ENCODE results near the gene WIPF1. TPM values are rescaled to one million over a fixed set of nuclear protein-coding genes. Genes with fewer than 3 reads are reported as not detected.

The WIPF1 gene
- total RNA-seq, 1 donor from 2014 or later, result 293 TPM

DNA sequence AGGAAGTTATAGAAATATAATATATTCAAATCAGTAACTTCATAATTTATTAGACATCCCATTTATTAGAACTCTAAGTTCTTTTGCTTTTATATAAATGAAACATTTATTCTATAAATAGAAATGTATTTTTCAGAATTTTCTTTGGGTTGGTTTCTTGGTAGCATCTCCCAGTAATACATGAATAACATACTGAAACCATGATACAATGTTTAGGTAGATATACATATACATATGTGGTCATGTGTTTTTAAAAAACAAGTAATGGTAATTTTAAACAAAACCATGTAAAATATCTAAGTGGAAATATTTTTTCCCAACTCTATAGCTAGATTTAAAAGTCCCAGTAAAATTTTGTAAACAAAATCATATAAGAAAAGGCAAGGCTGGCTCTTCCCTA lies 36.9 kb downstream of the WIPF1 start:
- Mint-ChIP-seq H3K27ac (no peak overlapping the region), H3K27me3 (no peaks in the 10 kb centered on the region), H3K9me3 (no peaks in the 10 kb centered on the region), H3K4me3 (no peak overlapping the region), H3K36me3 (ENCODE audit: low read depth) (peaks cover 77% of the 10 kb centered on the region), H3K4me1 (no peaks in the 10 kb centered on the region)
- TF ChIP-seq, protein P1, sequence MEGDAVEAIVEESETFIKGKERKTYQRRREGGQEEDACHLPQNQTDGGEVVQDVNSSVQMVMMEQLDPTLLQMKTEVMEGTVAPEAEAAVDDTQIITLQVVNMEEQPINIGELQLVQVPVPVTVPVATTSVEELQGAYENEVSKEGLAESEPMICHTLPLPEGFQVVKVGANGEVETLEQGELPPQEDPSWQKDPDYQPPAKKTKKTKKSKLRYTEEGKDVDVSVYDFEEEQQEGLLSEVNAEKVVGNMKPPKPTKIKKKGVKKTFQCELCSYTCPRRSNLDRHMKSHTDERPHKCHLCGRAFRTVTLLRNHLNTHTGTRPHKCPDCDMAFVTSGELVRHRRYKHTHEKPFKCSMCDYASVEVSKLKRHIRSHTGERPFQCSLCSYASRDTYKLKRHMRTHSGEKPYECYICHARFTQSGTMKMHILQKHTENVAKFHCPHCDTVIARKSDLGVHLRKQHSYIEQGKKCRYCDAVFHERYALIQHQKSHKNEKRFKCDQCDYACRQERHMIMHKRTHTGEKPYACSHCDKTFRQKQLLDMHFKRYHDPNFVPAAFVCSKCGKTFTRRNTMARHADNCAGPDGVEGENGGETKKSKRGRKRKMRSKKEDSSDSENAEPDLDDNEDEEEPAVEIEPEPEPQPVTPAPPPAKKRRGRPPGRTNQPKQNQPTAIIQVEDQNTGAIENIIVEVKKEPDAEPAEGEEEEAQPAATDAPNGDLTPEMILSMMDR (IDR thresholded peaks at IDR 0.05), result no peak
- ATAC-seq (ENCODE audit: low read depth) (no peak), DNase-seq (no peak)
- intact Hi-C loops (cut with micrococcal nuclease), result no loop called here
- ChIA-PET CTCF (interaction anchor here (2.8 kb wide), 1 partner anchor 98 kb away, joined by 10 read pairs; no protein-coding TSS in a partner anchor), POLR2A (no interaction called here)

DNA sequence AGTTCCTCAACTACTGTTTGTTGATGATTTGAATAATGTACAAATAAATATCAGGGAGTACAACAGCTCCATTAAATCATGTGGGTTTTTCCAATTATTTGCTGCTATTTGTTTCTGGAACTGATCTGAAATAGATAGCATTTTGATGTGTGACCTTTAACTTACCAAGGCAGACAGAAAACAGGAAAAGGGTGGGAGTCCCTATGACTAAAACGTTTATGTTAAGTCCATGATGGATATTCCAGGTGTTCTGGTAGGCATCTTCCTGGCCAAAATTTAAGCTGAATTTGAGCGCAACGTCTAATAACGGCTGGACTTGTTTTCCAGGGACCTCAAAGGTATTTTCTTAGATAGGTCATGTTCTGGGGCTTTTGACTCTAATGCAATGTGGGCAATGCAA lies 41.6 kb downstream of the WIPF1 start:
- no peak for DNase-seq
- no peak for ATAC-seq (ENCODE audit: low read depth)
- intact Hi-C loops (cut with micrococcal nuclease), result loop anchor here (2.0 to 10.0 kb wide), 3 partner anchors 69 to 1151 kb away; partner anchors contain the start of gene GPR155
- no peaks in the 10 kb centered on the region for H3K27me3 Mint-ChIP-seq
- H3K4me1 Mint-ChIP-seq, result peaks cover 33% of the 10 kb centered on the region
- H3K36me3 Mint-ChIP-seq (ENCODE audit: low read depth), result peaks cover 36% of the 10 kb centered on the region
- no peaks in the 10 kb centered on the region for H3K9me3 Mint-ChIP-seq
- CTCF ChIA-PET, result interaction anchor here (1.0 to 3.4 kb wide), 4 partner anchors 9 to 93 kb away, joined by 3 to 16 read pairs (median 3); no protein-coding TSS in a partner anchor
- no peak overlapping the region for H3K4me3 Mint-ChIP-seq
- no peak overlapping the region for H3K27ac Mint-ChIP-seq
- POLR2A ChIA-PET, result interaction anchor here (1.1 to 2.5 kb wide), 3 partner anchors 10 to 44 kb away, joined by 4 to 11 read pairs (median 5); no protein-coding TSS in a partner anchor
- TF ChIP-seq, protein P1 (IDR thresholded peaks at IDR 0.05), result no peak

DNA sequence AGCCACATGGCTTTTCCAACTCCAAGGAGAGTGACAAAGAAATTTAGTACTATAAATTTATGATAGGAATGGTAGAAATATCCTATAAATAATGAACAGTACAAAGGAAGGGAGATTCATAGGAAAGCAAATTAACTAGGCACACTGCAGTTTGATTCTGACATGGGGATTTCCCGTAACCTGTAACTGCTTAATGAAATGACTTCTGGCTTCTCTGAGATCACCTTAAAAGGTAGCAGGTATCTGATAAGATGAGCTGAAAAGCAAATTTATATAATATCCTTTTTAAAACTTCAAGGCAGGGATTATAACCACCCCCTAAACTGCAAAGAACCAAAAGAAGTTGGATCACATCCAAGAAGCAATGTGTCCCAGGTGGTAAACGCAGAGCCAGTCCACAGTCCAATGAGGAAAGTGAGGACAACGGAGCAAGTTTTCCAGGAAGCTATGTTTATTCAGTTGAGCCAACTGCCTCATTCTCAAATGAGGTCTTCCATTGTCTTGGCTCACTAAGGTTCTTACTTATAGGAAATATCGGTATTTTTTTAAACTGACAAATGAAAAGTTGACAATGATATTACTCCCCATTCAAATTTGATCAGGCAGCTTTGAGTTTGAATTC lies 43.0 kb downstream of the WIPF1 start:
- intact Hi-C loops (cut with micrococcal nuclease), result loop anchor here (2.0 to 10.0 kb wide), 3 partner anchors 68 to 1150 kb away; partner anchors contain the start of gene GPR155
- peak overlapping the region; percentile 88 for H3K27ac Mint-ChIP-seq
- TF ChIP-seq, protein P1 (IDR thresholded peaks at IDR 0.05), result no peak
- no peaks in the 10 kb centered on the region for H3K9me3 Mint-ChIP-seq
- ChIA-PET POLR2A (interaction anchor here (1.0 to 2.5 kb wide), 6 partner anchors 11 to 61 kb away, joined by 4 to 14 read pairs (median 6); partner anchors contain the start of gene WIPF1), CTCF (interaction anchor here (1.1 to 3.4 kb wide), 5 partner anchors 13 to 133 kb away, joined by 3 to 16 read pairs (median 4); no protein-coding TSS in a partner anchor)
- ATAC-seq (ENCODE audit: low read depth) (peak; percentile 50), DNase-seq (no peak)
- peaks cover 25% of the 10 kb centered on the region for H3K36me3 Mint-ChIP-seq (ENCODE audit: low read depth)
- peak overlapping the region; percentile 40 for H3K4me3 Mint-ChIP-seq
- peaks cover 33% of the 10 kb centered on the region for H3K4me1 Mint-ChIP-seq
- no peaks in the 10 kb centered on the region for H3K27me3 Mint-ChIP-seq

DNA sequence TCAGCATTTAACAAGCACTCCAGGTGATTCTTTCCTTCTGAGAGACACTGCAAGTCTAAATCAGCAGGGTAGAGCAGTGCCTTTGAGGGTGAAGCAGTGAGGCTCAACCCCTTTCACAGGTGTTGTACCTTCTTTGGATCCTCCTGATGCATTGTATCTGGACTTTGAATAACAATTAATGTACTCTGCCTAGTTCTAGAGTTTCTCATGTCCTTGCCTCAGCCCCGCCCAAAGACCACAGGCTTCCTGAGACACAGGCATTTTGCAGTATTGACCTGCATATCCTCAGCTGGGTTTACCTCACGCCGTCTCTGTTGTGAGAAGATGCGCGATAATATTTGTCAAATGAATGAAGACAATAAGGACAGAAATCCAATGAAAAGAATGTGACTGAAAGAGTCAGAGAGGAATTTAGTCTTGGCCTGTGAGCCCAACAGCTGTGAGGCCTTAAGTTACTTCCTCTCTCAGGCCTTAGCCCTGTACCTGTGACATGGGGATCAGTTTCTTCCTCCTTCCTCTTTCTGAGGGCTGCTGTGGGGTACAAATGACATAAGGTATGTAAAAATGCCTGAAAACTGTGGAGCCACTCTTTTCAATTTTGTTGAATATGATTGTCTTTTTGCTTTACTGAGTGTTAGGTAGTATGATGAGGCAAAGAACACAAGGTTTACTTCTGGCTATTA lies 43.7 kb downstream of the WIPF1 start:
- TF ChIP-seq, protein P1 (IDR thresholded peaks at IDR 0.05), result no peak
- Mint-ChIP-seq H3K4me1 (peaks cover 33% of the 10 kb centered on the region), H3K27ac (peak overlapping the region; percentile 88), H3K36me3 (ENCODE audit: low read depth) (peaks cover 18% of the 10 kb centered on the region), H3K27me3 (no peaks in the 10 kb centered on the region), H3K4me3 (peak overlapping the region; percentile 40), H3K9me3 (no peaks in the 10 kb centered on the region)
- POLR2A ChIA-PET, result interaction anchor here (1.0 to 2.5 kb wide), 5 partner anchors 12 to 61 kb away, joined by 4 to 14 read pairs (median 7); partner anchors contain the start of gene WIPF1
- CTCF ChIA-PET, result interaction anchor here (1.4 to 3.4 kb wide), 3 partner anchors 24 to 134 kb away, joined by 4 to 16 read pairs (median 4); no protein-coding TSS in a partner anchor
- ATAC-seq (ENCODE audit: low read depth) (peak; percentile 87), DNase-seq (no peak)
- intact Hi-C loops (cut with micrococcal nuclease), result loop anchor here (2.0 to 10.0 kb wide), 4 partner anchors 17 to 1149 kb away; partner anchors contain the start of gene GPR155

Measured in activated B cell treated with CpG ODN at 0.5 μM for 24 hours (primary cell).